ENCODE data around the gene CEP170.
"Not testable (repeated sequence)": the region's sequence is repeated elsewhere in the genome, so short reads cannot be mapped to it uniquely, and the experiment has no call there.

DNA sequence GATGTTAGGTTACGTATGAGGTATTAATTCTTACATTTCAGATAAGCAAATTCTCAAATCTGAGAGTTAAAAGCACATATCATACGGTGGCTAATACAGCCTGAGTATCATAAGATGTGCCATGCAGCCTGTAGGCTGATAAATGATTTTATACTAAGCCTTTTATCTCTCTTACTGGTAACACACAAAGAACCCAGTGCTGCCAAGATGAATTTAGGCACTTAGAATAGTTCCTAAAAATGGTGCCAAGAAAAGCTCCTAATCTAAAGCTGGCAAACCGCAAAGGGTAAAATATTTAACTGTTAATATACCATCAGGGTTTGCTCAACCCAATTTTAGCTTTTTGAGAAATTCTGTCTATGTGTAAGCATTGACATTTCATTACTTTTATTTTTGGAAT, 43.1 kb downstream of the CEP170 start:
- TF ChIP-seq, protein P1, sequence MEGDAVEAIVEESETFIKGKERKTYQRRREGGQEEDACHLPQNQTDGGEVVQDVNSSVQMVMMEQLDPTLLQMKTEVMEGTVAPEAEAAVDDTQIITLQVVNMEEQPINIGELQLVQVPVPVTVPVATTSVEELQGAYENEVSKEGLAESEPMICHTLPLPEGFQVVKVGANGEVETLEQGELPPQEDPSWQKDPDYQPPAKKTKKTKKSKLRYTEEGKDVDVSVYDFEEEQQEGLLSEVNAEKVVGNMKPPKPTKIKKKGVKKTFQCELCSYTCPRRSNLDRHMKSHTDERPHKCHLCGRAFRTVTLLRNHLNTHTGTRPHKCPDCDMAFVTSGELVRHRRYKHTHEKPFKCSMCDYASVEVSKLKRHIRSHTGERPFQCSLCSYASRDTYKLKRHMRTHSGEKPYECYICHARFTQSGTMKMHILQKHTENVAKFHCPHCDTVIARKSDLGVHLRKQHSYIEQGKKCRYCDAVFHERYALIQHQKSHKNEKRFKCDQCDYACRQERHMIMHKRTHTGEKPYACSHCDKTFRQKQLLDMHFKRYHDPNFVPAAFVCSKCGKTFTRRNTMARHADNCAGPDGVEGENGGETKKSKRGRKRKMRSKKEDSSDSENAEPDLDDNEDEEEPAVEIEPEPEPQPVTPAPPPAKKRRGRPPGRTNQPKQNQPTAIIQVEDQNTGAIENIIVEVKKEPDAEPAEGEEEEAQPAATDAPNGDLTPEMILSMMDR (IDR thresholded peaks at IDR 0.05) = not testable (repeated sequence)
- TF ChIP-seq POLR2A, POLR2AphosphoS5 (IDR thresholded peaks at IDR 0.05): not testable (repeated sequence)
